Stimulated activated CD4-positive, alpha-beta T cell treated with anti-CD3 and anti-CD28 coated beads, Interleukin-2, amount 100 ng/mL, for 48 hours (primary cell): ENCODE results near the gene CBX2.
"Not testable (repeated sequence)": the region's sequence is repeated elsewhere in the genome, so short reads cannot be mapped to it uniquely, and the experiment has no call there.

Experiments used
- DNase-seq, 2 donors: peaks; one replicate each; pipeline ENCODE4 v3.0.0-alpha.2; 2020

Gene CBX2

DNA sequence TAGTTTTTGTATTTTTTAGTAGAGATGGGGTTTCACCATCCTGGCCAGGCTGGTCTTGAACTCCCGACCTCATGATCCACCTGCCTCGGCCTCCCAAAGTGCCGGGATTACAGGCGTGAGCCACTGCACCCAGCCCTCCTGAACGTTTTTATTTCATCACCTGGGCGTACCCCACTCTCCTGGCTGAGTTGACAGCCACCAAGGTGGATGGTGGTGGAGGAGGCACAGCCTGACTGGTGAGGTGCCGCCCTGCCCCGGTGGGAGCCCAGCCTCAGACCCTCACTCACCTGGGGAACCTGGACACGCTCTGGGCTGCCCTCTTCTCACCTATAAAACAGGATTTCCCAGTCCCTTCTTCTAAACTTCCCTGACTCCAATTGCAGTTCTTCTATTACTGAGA, 5.2 kb upstream of the CBX2 start:
- not testable (repeated sequence) for DNase-seq

DNA sequence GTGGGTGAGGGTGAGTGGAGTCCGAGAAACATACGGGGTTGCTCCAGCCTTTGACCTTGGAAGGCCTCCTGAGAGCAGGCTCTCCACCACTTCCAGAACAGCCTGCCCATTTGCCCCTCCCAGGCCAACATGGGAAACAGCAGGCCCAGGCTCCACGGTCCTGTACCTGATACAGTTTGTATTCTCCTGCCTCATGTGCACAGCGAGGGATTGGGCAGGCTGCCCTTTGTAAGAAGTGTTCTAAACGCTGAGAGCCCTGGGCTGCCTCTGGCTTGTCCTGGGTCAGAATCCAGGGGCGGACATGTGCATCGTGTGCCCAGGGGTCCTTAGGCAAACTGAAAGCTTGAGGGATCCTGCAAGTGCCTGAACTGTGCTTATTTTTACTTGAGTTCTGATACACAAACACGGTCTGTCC, 3.4 kb upstream of the CBX2 start:
- no peak for DNase-seq

DNA sequence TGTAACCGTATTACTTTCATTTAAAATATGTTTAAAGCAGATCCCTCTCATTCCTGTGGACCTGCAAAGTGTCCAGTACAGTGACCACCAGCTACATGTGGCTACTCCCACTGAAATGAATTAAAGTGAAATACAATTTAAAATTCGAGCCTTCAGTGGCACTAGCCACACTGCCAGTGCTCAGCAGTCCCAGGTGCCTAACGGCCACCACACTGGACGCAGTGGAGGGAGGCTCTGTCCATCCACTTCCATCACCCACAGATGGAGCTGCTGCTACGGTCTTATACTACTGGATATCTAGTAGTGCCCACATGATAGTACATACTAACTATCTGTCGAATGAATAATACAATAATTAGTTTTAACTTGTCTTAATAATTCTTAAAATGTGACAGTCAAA, 2.3 kb upstream of the CBX2 start:
- no peak for DNase-seq

DNA sequence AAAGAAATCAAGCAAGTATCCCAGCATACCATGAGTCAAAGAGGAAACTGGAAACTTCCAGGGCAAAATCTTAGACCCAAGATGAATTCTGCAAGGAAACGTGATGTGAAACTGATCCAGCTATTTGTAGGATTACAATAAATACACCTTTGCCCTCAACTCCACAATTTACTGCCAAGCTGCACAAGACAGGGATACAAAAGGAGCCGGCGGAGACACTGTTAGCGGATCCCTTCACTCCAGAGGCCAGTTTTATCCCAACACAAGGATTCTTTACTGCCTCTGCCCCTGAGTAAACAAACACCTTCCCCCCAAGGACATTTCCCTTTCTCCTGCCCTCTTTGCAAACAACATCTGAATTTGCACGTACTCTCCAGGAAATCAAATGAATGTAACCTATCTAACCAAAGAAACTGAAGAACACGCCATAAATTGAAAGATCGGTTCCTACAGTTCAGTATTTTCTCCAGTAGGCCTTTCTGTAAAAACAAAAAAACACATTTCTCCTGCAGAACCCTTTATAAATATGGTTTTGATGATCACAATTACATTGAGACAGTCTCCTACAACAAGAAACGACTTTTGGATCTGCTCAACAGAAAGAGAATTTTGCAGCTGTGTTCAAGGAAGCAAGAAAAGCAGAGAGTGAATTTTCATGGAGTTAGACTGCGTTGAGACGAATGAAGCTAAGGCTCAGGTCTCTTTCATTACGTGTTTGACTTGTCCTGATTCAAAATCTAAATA, 1.4 kb upstream of the CBX2 start:
- no peak for DNase-seq

DNA sequence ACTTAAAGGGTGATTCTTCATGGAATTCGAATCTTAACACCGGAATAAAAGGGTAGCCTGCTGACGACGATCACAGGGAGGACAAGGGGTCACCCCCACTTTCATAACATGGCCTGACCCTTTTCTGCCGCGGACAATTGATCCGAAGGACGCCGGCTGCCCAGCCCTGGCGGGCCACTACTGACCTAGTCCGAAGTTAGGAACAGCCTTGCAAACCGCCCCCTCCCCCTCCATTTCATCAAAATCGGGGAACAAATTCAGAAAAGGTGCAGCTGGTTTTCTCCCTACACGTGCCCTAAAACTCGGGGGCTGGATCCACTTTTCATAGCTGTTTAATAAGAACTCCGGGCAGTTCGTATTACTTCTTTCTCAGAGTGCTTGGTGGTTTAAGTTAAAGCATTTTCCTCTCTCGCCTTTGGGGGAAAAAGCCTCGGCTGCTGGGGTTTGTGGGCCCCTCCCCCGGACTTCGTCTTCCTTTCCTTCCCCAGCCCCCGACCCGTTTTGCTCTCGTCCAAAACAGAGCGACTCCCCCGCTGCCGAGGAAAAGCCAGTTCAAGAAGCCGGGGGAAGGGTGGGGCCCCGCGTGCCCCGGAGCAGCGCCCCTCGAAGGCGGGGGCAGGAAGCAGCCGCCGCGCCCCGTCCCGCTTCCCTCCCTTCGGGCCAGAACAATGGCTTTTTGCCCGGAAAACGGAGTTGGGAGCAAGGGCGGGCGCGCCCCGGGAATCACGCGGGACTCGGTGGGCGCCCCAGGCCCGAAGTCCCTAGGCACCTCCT, 641 bp upstream of the CBX2 start:
- DNase-seq: no peak

DNA sequence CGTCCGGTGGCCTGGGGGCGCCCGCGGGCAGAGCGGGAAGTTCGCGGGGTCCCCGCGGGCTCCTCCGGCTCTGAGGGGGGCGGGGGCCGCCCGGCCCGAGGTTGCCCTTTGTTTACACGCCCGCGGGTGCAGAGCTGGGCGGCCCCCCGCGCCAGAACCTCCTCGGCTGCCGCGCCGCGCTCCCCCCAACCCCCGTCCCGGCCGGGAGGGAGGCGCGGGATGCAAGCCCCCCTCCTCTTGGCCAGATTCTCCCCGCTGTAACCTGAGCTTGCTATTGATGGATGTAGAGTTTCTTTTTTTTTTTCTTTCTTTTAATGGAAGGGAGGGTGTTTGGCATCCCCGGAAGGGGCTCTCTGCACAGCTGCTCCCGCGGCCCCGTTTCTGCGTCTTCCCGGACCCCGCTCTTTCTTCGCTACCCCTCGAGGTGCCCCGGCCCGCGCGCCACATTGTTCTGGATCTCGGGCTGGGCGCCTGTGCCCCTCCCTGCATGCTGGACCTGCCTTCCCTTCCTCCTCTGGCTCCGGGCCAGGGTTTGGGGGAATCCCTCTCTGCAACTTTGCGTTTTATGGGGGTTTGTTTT, 646 bp downstream of the CBX2 start:
- no peak for DNase-seq

DNA sequence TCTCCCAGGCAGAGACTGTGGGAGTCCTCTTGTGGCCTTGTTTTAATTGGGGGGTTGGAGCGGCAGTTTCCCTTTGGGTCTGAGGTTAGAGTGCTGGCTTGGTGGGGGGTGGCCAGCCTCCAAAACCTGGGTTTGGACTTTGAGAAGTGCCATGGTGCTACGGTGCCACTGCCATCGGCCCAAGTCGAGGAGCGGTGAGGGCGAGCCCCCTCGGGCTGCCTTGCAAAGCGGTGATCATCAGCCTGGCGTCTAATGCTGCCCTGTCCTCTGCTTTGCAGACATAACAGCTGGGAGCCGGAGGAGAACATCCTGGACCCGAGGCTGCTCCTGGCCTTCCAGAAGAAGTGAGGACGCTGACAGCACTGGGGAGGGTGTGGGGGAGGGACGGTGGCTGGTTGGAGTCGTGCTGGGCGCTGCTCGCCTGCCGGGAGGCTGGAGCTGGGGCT, 1.2 kb downstream of the CBX2 start:
- no peak for DNase-seq

DNA sequence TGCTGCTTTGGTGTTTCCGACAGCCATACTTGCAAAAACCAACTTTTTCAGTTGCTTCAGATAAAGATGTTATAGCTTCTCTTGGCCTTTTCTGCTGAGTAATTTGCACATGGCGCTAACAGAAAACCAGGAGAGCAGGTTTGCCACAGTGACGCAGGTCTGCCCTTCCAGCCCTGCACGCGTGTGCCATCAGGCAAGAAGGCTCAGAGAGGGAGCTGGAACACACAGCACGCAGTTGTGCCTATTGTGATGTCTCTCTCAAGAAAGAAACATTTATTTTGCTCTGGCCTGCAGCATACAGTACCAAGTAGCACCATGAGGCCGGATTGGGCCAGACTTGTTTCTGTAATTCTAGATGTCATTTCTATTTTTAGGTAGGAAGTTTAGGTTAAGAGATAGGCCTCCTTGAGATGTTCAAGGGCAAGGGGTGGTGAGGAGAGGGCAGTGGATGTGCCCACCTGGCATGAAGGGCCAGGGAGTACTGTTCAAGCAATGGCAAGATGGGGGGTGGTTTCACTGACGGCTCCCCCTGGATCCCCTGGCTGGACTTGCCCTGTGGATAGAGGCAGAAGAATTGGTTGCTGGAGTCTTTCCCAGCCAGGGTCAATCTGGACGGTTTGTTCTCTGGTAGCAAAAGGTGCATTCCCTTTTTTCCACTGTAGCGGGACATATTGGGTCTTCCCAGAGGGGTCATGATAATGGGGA, 1.9 kb downstream of the CBX2 start:
- DNase-seq: no peak

DNA sequence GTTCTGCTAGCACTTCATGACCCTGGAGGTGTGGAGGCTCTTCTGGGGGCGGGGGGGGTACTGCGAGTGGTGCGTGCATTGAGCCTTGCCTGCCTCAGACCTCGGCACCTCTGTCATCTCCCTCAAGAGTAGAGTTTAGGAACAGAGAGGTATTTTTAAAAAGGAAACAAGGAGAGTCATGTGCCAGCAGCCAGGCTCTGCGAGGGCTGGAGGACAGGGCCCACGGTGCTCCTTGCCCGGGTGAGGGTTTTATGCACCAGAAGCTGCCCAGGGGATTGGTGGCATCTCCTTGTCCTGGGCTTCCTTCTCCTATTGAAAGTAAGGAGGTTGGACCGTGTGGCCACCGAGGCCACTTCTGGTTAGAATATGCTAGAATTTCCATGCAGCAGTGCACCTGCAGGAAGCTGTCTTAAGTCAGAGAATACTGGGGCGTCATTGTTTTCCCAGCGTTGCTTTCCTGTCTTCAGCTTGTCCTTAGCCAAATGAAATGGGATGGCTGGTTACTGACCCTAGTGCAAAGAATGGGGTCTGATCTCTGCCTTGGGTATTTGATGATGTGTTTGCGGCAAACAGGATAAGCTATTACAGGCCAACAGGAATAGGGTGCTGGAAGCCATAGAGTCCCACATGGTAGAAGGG, 3.2 kb downstream of the CBX2 start:
- DNase-seq: no peak

DNA sequence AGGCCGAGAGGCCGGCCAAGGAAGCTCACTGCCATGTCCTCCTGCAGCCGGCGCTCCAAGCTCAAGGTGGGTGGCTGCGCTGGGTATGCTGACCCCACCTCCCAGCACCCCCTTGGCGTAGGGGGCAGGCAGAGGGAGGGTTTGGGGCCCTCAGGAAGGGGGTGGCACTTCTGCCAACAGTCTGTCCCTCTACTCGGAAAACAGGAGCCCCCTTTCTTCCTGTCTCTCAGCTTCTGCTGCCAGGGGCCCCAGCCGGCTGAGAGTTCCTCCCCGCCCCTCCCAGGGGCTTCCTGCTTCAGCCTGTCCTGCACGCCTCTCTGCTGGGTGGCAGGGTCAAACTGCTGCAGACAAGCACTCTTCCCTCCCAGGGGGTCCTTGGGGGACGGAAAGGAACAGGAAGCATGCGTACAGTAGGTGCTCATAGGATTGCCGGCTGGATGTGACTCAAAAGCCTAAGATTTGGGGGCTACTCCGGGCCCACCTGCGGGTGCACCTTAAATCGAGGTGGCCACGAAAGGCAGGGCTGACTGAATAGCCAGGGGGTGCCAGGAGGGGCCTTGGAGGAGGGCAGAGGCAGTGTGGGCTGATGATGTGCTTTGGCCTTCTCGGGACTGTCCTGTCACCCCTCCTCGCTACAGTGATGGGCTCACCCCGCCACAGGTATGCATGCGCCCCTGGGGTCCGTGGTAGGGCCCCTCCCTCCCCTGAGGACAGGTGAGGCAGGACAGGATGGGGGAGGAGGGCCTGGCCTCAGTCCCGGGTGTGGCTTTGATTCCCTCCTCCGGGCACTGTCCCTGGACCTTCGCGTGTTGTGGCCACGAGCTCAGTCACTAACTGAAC, 4.0 kb downstream of the CBX2 start:
- DNase-seq: no peak

DNA sequence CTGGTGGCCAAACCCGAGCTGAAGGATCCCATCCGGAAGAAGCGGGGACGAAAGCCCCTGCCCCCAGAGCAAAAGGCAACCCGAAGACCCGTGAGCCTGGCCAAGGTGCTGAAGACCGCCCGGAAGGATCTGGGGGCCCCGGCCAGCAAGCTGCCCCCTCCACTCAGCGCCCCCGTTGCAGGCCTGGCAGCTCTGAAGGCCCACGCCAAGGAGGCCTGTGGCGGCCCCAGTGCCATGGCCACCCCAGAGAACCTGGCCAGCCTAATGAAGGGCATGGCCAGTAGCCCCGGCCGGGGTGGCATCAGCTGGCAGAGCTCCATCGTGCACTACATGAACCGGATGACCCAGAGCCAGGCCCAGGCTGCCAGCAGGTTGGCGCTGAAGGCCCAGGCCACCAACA, 5.9 kb downstream of the CBX2 start:
- DNase-seq: no peak

DNA sequence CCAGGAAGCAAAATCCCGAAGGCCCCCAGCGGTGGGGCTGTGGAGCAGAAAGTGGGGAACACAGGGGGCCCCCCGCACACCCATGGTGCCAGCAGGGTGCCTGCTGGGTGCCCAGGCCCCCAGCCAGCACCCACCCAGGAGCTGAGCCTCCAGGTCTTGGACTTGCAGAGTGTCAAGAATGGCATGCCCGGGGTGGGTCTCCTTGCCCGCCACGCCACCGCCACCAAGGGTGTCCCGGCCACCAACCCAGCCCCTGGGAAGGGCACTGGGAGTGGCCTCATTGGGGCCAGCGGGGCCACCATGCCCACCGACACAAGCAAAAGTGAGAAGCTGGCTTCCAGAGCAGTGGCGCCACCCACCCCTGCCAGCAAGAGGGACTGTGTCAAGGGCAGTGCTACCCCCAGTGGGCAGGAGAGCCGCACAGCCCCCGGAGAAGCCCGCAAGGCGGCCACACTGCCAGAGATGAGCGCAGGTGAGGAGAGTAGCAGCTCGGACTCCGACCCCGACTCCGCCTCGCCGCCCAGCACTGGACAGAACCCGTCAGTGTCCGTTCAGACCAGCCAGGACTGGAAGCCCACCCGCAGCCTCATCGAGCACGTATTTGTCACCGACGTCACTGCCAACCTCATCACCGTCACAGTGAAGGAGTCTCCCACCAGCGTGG, 6.5 kb downstream of the CBX2 start:
- DNase-seq: no peak

DNA sequence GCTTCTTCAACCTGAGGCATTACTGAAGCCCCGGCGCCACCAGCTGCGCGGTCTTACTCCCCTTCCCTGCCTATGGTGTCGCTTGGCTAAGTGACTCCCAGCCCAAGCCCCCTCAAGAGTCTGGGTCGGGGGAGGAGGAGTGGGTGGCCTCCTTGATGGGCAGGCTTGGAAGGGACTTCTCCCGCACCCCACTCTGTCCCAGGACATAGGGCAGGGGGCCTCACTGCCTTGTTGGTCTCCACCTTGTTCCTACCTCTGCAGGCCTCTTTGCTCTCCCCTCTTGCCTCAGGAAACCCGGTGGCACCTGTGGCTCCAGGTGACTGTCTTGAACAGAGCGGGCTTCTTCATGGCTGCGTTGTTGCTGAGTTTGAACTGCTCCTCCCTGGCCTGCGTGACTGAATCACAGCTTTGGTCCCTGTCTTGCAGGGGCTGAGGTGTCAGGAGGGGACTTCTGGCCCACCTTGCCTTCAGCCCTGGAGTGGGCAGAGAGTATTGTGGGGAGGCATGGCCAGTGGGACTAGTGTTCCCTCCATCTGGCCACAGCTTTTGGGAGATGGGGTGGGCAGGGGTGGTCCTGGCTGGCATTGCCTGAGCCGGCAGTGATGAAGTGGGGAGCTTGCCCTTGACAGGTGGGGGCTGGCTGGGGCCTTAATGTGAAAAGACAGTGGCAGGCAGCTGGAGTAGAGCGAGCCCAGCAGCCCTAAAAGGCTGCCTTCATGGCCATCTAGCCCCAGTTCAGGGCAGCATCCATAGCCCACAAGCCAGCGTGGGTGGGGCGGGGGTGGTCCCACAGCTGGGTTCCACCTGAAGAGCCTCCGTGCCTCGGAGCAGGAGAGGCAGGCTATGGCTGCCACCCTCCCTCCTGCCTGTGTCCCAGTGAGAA, 7.3 kb downstream of the CBX2 start:
- no peak for DNase-seq

DNA sequence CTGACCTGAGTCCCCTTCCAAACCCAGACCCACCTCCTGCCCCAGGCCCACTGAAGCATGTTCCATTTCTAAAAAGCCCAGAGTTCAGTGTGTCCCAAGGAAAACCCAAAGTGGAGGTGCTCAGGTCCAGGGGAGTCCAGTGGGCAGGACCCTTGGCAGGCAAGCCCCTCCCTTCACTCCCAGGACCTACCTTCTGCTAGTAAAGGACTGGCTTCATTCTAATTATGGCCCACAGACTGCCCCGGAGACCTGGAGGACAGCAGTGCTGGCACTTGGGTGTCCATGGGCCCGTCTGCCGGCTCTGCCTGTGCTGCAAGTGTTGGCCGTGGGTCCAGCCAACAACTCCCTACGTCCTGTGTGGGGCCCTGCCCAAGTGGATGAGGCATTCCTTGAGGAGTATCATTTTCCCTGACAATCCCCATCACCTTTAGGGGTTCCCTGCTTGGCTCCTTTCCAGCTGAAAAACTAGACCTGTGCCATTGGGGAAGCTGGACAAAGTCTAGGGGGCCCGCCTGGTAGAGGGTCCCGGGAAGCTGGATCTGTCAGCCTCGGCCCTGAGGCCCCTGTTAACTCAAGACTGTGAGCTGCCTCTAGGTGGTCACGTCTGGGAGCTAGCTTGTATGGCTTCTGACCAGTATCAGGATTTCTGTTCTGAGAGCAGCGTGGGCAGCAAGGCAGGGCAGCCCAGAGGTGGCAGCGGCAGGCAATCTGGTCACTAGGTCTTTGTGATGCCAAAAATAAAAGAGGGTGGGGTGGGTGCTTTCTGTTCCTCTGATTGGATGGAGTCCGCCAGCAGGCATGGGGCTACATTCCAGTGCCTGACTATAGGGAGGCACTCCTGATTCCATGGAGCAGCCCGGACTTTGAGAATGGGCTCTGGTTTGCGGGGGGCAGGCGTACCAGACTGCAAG, 8.2 kb downstream of the CBX2 start:
- DNase-seq: no peak

DNA sequence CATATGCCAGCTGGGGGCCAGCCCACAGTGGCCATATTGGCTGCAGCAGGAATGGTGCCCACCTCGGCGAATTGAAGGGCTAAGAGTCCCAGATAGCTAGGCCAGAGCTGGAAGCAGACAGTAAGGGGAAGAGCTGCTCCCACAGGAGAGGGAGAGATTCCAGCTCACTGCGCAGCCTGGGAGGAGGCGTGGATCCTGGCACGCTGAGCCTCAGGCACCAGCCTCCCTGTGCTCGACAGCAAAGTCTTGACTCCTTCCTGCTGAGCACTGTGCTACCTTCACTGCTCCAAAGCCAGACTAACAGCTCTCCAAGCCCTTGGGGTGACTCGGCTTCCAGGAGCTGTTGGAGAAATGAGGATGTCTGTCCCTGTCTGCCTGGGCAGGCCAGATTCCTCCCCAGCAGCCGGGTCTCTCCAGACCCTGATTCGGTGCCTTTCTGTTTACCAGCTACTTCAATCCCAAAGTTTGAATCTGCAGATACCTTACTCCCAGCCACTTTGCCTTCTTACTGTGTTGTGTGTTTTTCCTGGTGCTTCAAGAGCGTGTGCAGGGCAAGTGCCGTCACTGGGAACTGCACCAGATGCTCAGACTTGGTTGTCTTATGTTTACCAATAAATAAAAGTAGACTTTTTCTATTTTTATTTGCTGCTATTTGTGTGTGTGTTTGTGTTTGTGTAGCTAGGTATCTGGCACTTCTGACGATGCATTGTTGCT, 9.1 kb downstream of the CBX2 start:
- no peak for DNase-seq

DNA sequence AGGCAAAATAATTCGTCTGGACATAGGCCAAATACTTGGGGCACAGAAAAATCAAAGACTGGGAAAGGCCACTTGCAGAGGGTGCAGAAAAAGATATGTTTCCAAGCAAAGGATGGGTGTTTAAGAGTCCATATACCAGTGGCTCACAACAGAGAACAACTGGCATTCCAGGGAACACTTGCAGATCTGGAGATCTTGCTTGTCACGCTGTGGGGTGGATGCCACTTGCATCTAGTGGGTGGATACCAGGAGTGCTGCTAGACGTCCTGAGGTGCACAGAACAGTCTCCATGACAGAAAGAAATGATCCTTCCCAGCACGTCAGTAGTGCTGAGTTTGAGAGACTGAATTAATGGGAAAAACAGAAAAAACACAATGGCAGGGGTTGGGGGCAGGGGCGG, 10.5 kb downstream of the CBX2 start:
- DNase-seq: no peak

DNA sequence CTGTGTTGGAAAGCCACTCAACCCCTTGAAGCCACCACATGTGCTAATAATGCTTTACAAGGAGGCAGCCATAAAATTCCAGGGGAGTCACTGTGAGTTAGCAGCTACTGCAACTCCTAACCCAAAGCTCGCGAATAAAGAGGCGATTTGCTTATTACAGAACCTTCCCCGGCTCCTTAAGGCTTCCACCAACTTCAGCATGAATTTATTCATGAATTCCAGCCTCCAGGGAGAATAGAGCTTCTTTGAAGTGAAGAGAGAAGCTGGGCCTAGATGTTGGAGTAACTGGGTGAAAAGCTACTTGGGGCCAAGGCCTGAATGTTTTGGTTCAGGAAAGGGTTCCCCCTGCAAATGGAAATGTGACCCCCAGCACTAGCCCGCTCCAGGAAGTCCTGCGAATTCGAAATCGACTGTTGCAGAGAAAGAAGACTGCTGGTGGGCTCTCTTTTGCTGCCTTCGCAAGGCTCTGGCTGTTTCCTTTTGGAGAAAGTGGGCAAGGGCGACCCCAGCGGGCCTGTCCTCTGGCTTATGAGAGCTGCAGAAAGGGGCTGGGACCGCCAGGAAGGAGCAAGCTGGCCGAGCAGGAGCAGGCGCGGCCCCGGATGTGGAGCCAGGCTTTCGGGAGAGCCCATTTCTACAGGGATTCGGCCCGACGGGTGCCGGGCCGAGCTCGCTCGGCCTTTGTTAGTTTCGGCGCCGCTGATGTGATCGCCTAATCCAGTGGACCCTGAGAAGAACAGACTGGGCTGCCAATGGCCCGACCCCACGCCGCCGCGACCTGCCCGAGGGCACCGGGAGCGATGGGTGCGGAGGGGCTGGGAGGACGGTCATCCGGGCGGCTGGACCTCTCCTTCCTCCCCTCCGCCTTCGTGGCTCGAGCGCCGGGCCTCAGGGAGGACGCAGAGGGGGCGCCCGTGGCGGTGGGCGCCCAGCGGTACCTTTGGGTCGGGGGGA, 11.3 kb downstream of the CBX2 start:
- no peak for DNase-seq
